ENCODE measurements around the gene TMEM161A. TPM values are rescaled to one million over a fixed set of nuclear protein-coding genes. Genes with fewer than 3 reads are reported as not detected.
A peak's percentile ranks its signal among the peaks of the same experiment; 100 is the strongest.

TMEM161A gene
- total and polyA plus RNA-seq, 2 of the 13 experiments (the other 11 are each of a cell fraction or from before 2014, with no cell fraction given): 25.9 to 31.4 TPM

DNA sequence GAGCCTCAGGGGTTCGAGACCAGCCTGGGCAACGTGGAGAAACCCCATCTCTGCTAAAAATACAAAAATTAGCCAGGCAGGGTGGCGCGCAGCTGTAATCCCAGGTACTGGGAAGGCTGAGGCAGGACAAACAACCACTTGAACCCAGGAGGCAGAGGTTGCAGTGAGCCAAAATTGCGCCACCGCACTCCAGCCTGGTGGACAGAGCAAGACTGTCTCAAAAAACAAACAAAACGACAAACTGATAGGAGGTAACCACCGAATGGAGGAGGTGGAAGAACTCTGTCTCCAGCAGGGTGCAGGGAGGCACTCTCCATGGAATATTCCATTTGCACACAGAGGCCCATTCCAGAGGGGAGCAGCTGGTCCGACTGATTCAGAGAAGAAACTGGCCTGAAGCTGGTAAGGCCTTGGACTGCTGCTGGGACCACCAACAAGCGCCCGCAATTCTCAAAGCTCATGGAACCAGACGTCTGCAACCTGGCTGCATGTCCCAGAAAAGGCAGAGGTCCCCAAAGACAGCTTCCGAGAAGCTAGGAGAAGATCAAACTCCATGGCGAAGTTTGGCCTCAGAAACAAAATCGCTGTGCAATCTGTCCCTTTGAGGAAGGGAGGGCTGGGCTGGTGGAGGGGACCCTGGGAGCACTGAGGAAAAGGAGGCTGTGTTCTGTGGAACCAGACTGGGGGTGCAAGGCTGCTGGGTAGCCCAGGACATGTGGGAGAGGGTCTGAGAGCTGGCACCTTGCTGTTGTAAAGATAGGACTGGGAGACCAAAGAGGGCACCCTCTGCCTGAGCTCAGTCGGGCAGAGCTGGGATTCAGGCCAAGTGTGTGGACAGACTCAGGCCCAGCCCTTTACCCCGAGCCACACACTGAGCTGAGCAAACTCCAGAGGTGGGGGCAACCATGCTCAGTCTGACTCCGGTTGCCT is 39.3 kb downstream of the TMEM161A start (continued):
- TF ChIP-seq, protein P1, sequence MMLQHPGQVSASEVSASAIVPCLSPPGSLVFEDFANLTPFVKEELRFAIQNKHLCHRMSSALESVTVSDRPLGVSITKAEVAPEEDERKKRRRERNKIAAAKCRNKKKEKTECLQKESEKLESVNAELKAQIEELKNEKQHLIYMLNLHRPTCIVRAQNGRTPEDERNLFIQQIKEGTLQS (CRISPR knock-in tag; IDR thresholded peaks at IDR 0.05): no peak; the same call in 1 of the 2 replicates
- TF ChIP-seq ZNF614 (CRISPR knock-in tag; IDR thresholded peaks at IDR 0.05; ENCODE audit: borderline replicate concordance) (no peak; the same call in 1 of the 2 replicates), ZNF547 (CRISPR knock-in tag; IDR thresholded peaks at IDR 0.05) (0 out of 2 replicates have a peak, but pooled peaks have one; percentile 6), NR2F2 (IDR thresholded peaks at IDR 0.05; ENCODE audit: borderline replicate concordance, low read depth) (peak; percentile 38; the same call in 1 of the 2 replicates), SMARCE1 (IDR thresholded peaks at IDR 0.05; ENCODE audit: borderline replicate concordance) (no peak), KDM5B (CRISPR knock-in tag; IDR thresholded peaks at IDR 0.05; ENCODE audit: borderline replicate concordance) (peak; percentile 70; the same call in 1 of the 2 replicates), JUND (CRISPR knock-in tag; IDR thresholded peaks at IDR 0.05) (no peak), GATAD1 (CRISPR knock-in tag; IDR thresholded peaks at IDR 0.05) (peak; percentile 27; the same call in 1 of the 2 replicates), ZNF660 (CRISPR knock-in tag; IDR thresholded peaks at IDR 0.05; ENCODE audit: borderline replicate concordance, low read depth) (no peak), ZNF670 (CRISPR knock-in tag; IDR thresholded peaks at IDR 0.05; ENCODE audit: borderline replicate concordance) (no peak), MYNN (CRISPR knock-in tag; IDR thresholded peaks at IDR 0.05; ENCODE audit: low read depth) (no peak), ZNF354B (CRISPR knock-in tag; IDR thresholded peaks at IDR 0.05) (no peak), ZNF24 (IDR thresholded peaks at IDR 0.05) (no peak), ZBTB42 (CRISPR knock-in tag; IDR thresholded peaks at IDR 0.05) (no peak), ZNF282 (IDR thresholded peaks at IDR 0.05; ENCODE audit: partially characterized antibody) (no peak)
- TF ChIP-seq, protein P2, sequence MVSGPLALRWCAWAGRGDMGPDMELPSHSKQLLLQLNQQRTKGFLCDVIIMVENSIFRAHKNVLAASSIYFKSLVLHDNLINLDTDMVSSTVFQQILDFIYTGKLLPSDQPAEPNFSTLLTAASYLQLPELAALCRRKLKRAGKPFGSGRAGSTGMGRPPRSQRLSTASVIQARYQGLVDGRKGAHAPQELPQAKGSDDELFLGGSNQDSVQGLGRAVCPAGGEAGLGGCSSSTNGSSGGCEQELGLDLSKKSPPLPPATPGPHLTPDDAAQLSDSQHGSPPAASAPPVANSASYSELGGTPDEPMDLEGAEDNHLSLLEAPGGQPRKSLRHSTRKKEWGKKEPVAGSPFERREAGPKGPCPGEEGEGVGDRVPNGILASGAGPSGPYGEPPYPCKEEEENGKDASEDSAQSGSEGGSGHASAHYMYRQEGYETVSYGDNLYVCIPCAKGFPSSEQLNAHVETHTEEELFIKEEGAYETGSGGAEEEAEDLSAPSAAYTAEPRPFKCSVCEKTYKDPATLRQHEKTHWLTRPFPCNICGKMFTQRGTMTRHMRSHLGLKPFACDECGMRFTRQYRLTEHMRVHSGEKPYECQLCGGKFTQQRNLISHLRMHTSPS (CRISPR knock-in tag; IDR thresholded peaks at IDR 0.05; ENCODE audit: low read depth): peak; percentile 87
- TF ChIP-seq, protein P3, sequence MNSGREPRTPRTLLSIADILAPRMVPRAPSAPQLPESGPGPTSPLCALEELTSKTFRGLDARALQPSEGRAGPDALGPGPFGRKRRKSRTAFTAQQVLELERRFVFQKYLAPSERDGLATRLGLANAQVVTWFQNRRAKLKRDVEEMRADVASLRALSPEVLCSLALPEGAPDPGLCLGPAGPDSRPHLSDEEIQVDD (CRISPR knock-in tag; IDR thresholded peaks at IDR 0.05; ENCODE audit: borderline replicate concordance): no peak
- TF ChIP-seq, protein P4, sequence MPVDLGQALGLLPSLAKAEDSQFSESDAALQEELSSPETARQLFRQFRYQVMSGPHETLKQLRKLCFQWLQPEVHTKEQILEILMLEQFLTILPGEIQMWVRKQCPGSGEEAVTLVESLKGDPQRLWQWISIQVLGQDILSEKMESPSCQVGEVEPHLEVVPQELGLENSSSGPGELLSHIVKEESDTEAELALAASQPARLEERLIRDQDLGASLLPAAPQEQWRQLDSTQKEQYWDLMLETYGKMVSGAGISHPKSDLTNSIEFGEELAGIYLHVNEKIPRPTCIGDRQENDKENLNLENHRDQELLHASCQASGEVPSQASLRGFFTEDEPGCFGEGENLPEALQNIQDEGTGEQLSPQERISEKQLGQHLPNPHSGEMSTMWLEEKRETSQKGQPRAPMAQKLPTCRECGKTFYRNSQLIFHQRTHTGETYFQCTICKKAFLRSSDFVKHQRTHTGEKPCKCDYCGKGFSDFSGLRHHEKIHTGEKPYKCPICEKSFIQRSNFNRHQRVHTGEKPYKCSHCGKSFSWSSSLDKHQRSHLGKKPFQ (CRISPR knock-in tag; IDR thresholded peaks at IDR 0.05; ENCODE audit: insufficient replicate concordance): peak; percentile 53
